Ramos (cell line): ENCODE data around the gene ZNF688.
"Not testable (repeated sequence)": the region's sequence is repeated elsewhere in the genome, so short reads cannot be mapped to it uniquely, and the experiment has no call there.

ENCODE experiments used
- in situ Hi-C: fragments of 300-500 bp; cut with MboI; formaldehyde crosslinking; loops from one replicate; pipeline ENCODE4 v1.14.3; 2022; ENCODE audit warnings: low sequenced_read_pairs; ENCODE audit not compliant: unreplicated experiment

Gene ZNF688

GRCh38 chr16:30535106-30535776, 36.3 kb downstream of the ZNF688 start:
- in situ Hi-C loops, result no loop called here

- in situ Hi-C loops, result no loop called here
Observed at GRCh38 chr16:30534368-30535105, 37.0 kb downstream of the ZNF688 start, which contains the start of gene ZNF747. Gene ZNF747, minus strand, starts transcription at chr16:30534858. Its CDS starts 179 bp downstream, at chr16:30534679.

GRCh38 chr16:30533748-30534367, 37.7 kb downstream of the ZNF688 start:
- in situ Hi-C loops, result no loop called here

GRCh38 chr16:30533146-30533522, 38.4 kb downstream of the ZNF688 start:
- in situ Hi-C loops, result no loop called here

GRCh38 chr16:30532285-30533145, 39.0 kb downstream of the ZNF688 start:
- in situ Hi-C loops, result no loop called here

GRCh38 chr16:30530163-30531037, 41.1 kb downstream of the ZNF688 start:
- in situ Hi-C loops, result no loop called here

GRCh38 chr16:30528799-30529457, 42.6 kb downstream of the ZNF688 start:
- in situ Hi-C loops, result no loop called here

GRCh38 chr16:30527635-30528178, 43.8 kb downstream of the ZNF688 start:
- in situ Hi-C loops, result no loop called here

GRCh38 chr16:30526823-30527634, 44.5 kb downstream of the ZNF688 start:
- in situ Hi-C loops, result no loop called here

GRCh38 chr16:30526137-30526822, 45.2 kb downstream of the ZNF688 start, which contains the start of gene ZNF768:
Gene ZNF768, minus strand, starts transcription at chr16:30526566. Its CDS starts 153 bp downstream, at chr16:30526413.
- in situ Hi-C loops, result no loop called here

- in situ Hi-C loops, result no loop called here
Observed at GRCh38 chr16:30525844-30526136, 45.7 kb downstream of the ZNF688 start.

- in situ Hi-C loops, result no loop called here
Observed at GRCh38 chr16:30524575-30525568, 46.6 kb downstream of the ZNF688 start.

GRCh38 chr16:30523768-30524574, 47.5 kb downstream of the ZNF688 start:
- in situ Hi-C loops, result no loop called here

- in situ Hi-C loops, result not testable (repeated sequence)
Observed at GRCh38 chr16:30522702-30523463, 48.6 kb downstream of the ZNF688 start.
